BJ (cell line): ENCODE measurements around the gene ZNF688. TPM values are rescaled to one million over a fixed set of nuclear protein-coding genes. Genes with fewer than 3 reads are reported as not detected.

ENCODE experiments used
- CTCF ChIA-PET: fragments of 350-600 bp; formaldehyde crosslinking; extraction: SDS; loops from one replicate; lab custom pipeline; 2021; ENCODE audit warnings: antibody characterized with exemption, inconsistent platforms; lab: Yijun Ruan, JAX
- POLR2A ChIA-PET: fragments of 300-600 bp; sonication (Branson Sonifier 250); formaldehyde crosslinking; extraction: SDS; loops from one replicate; lab custom pipeline; 2021; ENCODE audit warnings: antibody characterized with exemption; lab: Charles Lee
- DNase-seq: peaks from one replicate; pipeline ENCODE4 v3.0.0-alpha.2; 2011; ENCODE audit warnings: low read depth
- H3K27me3 ChIP-seq: 2 replicates; pipeline ENCODE4 v1.6.0; 2011; ENCODE audit warnings: low read length; ENCODE audit not compliant: control insufficient read depth, insufficient read depth
- H3K36me3 ChIP-seq: 2 replicates; pipeline ENCODE4 v1.5.1; 2011; ENCODE audit warnings: low read length; ENCODE audit not compliant: control insufficient read depth, insufficient read depth
- H3K4me3 ChIP-seq: 2 replicates; pipeline ENCODE4 v1.5.1; 2011; ENCODE audit warnings: low read depth, mild to moderate bottlenecking, control low read depth, low read length
- CTCF ChIP-seq: IDR thresholded peaks from 2 replicates; pipeline ENCODE4 v1.5.1; 2011; ENCODE audit warnings: low read depth, mild to moderate bottlenecking, control low read depth, inconsistent platforms, low read length, moderate library complexity; ENCODE audit not compliant: insufficient read depth
- polyA plus RNA-seq: library from polyadenylated mRNA; depleted of rRNA; stranded (reverse); fragments of >200 nt; gene quantifications from 2 replicates; pipeline ENCODE4 v1.2.3, GENCODE V29; 2011

Gene ZNF688
- polyA plus RNA-seq, 1 experiment: 6.3 TPM

DNA sequence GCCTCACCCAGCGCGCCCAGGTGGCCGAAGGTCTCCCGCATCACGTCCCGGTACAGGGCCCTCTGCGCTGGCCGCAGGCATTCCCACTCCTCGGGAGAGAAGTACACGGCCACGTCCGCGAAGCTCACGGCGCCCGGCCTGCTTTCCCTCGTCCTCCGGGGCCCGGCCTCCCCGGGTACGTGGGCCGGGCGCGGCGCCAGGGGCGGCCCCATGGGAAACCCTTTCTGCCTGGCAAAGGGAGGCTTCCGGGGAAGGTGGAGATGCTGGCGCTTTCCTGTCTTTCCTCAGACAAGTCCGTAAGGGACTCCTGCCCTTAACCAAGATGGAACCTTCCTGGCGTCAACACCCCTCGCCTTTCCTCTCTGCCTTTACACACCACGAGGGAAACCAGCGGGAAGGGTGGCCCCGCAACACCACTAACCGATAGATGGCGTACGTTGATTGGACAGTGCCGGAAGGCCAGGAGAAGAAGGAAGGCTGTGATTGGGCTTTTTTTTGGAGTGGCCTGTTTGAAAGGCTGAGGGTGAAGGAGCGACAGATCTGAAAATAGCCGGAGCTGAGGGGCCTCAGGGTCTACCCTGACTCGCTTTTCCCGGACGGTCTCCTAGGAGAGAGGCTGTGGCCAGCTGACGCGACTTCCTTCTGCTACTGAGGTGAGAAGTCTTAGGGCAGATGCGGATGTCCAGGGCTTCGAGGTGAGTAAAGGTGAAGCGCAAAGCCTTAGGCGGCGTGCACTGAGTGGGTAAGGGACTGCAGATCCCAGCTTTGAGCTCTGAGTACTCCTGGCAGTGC, 14.1 kb upstream of the ZNF688 start, which contains the start of gene ZNF785:
Gene ZNF785 (minus strand): TSS at position 298 of the 792 bp plus-strand sequence. CDS start 86 bp downstream, at position 212.
- CTCF ChIA-PET: interaction anchor here (0.7 to 3.6 kb wide), 5 partner anchors 12 to 190 kb away, joined by 3 to 15 read pairs (median 3); partner anchors contain the start of gene ZNF48
- no peak for TF ChIP-seq CTCF
- peak; percentile 98 for DNase-seq
- peaks cover 16% of the 10 kb centered on the region for H3K36me3 ChIP-seq
- H3K27me3 ChIP-seq: no peaks in the 10 kb centered on the region
- POLR2A ChIA-PET: interaction anchor here (0.6 kb wide), 1 partner anchor 514 kb away, joined by 3 read pairs; no protein-coding TSS in a partner anchor
- H3K4me3 ChIP-seq: peak within 1 kb of the TSS; percentile 73

DNA sequence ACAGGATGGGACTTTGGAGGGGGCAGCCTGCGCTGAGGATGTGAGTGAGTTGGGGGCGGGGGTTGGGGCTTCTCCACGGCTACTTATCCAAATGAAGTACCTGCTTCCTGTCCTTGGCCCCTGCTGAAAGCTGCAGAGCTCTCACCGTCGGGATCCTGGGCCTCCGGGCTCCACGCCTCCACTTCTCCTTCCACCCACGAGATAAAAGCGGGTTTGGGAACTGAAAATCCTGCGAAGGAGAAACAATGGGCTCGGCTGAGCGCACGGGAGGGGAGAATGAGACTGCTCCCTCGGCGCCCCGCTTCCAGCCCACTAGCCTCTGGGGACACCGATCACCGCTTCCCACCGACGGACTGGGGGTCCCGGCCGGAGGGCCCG, 13.5 kb upstream of the ZNF688 start:
- CTCF ChIA-PET: interaction anchor here (0.7 to 2.0 kb wide), 4 partner anchors 13 to 190 kb away, joined by 3 to 5 read pairs (median 4); partner anchors contain the start of genes ZNF48, ZNF688 and ZNF771
- H3K36me3 ChIP-seq: peaks cover 16% of the 10 kb centered on the region

DNA sequence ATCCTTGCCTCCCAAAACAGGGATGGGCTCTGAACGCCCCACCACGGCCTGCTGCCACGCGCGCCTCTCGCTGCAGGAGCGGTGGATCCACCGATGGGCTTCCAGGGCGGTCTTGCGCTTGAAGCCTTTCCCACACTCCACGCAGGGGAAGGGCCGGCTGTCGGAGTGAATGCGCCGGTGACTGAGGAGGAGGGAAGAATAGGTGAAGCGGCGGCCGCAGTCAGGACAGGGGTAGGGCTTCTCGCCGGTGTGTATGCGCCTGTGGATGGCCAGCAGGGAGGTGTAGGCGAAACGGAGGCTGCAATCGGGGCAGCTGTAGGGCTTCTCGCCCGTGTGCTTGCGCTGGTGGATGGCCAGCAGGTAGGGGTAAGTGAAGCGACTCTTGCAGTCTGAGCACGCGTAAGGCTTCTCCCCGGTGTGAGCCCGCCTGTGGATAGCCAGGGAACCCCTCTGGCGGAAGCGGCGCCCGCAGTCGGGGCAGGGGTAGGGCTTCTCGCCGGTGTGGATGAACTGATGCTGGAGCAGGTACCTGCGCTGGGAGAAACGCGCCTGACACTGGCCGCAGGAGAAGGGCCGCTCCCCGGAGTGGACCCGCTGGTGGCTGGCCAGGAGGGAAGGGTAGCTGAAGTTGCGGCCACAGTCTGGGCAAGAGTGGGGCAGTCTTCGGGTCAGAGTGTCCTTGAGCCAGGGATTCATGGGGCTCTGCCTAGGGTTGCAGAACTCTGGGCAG, 11.3 kb upstream of the ZNF688 start:
- TF ChIP-seq CTCF: no peak
- Histone ChIP-seq H3K4me3 (no peak overlapping the region), H3K36me3 (peaks cover 19% of the 10 kb centered on the region), H3K27me3 (no peaks in the 10 kb centered on the region)
- DNase-seq: no peak
- CTCF ChIA-PET: no interaction called here
- POLR2A ChIA-PET: no interaction called here

More for the DNA sequence above, 13.5 kb upstream of the ZNF688 start:
- no peak for DNase-seq
- POLR2A ChIA-PET: interaction anchor here (0.6 kb wide), 1 partner anchor 10 kb away, joined by 14 read pairs; no protein-coding TSS in a partner anchor
- H3K4me3 ChIP-seq: peak overlapping the region; percentile 73
- H3K27me3 ChIP-seq: no peaks in the 10 kb centered on the region
- TF ChIP-seq CTCF: no peak

- POLR2A ChIA-PET: no interaction called here
- CTCF ChIA-PET: interaction anchor here (1.2 to 1.4 kb wide), 2 partner anchors 9 to 17 kb away, joined by 3 read pairs; no protein-coding TSS in a partner anchor
- DNase-seq: no peak
- H3K4me3 ChIP-seq: no peak overlapping the region
- peaks cover 19% of the 10 kb centered on the region for H3K36me3 ChIP-seq
- no peak for TF ChIP-seq CTCF
- no peaks in the 10 kb centered on the region for H3K27me3 ChIP-seq
These were observed 9.9 kb upstream of the ZNF688 start for GRCh38 chr16:30581457-30581856.

GRCh38 chr16:30574678-30575077, 3.2 kb upstream of the ZNF688 start:
- TF ChIP-seq CTCF: no peak
- Histone ChIP-seq H3K36me3 (peaks cover 4% of the 10 kb centered on the region; the same call in 1 of the 2 replicates), H3K4me3 (no peak overlapping the region), H3K27me3 (no peaks in the 10 kb centered on the region)
- ChIA-PET POLR2A (no interaction called here), CTCF (no interaction called here)
- no peak for DNase-seq
